ENCODE data around the gene LHX3.

The LHX3 gene

GRCh38 chr9:136174779-136175615 is 29.9 kb downstream of the LHX3 start:
- ChIA-PET POLR2A (no interaction called here), CTCF (no interaction called here)
- TF ChIP-seq CTCF (IDR thresholded peaks at IDR 0.05; ENCODE audit: control extremely low read depth, extremely low read depth, low read depth, missing control alignments) = no peak
- no peak for DNase-seq (ENCODE audit: extremely low spot score)

- POLR2A ChIA-PET = no interaction called here
- no peak for TF ChIP-seq CTCF (IDR thresholded peaks at IDR 0.05; ENCODE audit: control extremely low read depth, extremely low read depth, low read depth, missing control alignments)
- DNase-seq (ENCODE audit: extremely low spot score) = no peak
- CTCF ChIA-PET = no interaction called here
Measured at GRCh38 chr9:136173648-136174290, 31.2 kb downstream of the LHX3 start.

GRCh38 chr9:136172412-136173079 is 32.4 kb downstream of the LHX3 start:
- POLR2A ChIA-PET = no interaction called here
- TF ChIP-seq CTCF (IDR thresholded peaks at IDR 0.05; ENCODE audit: control extremely low read depth, extremely low read depth, low read depth, missing control alignments) = no peak
- CTCF ChIA-PET = interaction anchor here (0.7 to 4.4 kb wide), 2 partner anchors 111 to 114 kb away, joined by 3 to 23 read pairs; no protein-coding TSS in a partner anchor
- DNase-seq (ENCODE audit: extremely low spot score) = no peak

GRCh38 chr9:136171801-136172411 is 33.0 kb downstream of the LHX3 start:
- POLR2A ChIA-PET = no interaction called here
- TF ChIP-seq CTCF (IDR thresholded peaks at IDR 0.05; ENCODE audit: control extremely low read depth, extremely low read depth, low read depth, missing control alignments) = no peak
- CTCF ChIA-PET = interaction anchor here (1.2 to 4.4 kb wide), 3 partner anchors 50 to 115 kb away, joined by 3 to 23 read pairs (median 11); no protein-coding TSS in a partner anchor
- DNase-seq (ENCODE audit: extremely low spot score) = no peak

GRCh38 chr9:136171009-136171800 is 33.7 kb downstream of the LHX3 start:
- TF ChIP-seq CTCF (IDR thresholded peaks at IDR 0.05; ENCODE audit: control extremely low read depth, extremely low read depth, low read depth, missing control alignments) = no peak
- POLR2A ChIA-PET = no interaction called here
- CTCF ChIA-PET = interaction anchor here (0.6 to 4.4 kb wide), 21 partner anchors 8 to 230 kb away, joined by 3 to 23 read pairs (median 3); no protein-coding TSS in a partner anchor
- no peak for DNase-seq (ENCODE audit: extremely low spot score)

Measured in GM10248 (cell line).